T-helper 2 cell treated with Interferon-gamma antibody and Interleukin-4, amounts not matched to agents 5 μg/mL and 100 μg/mL, for 36 hours (primary cell): ENCODE data around the gene ATP6V0B.

Source experiments
- DNase-seq: peaks from one replicate; pipeline ENCODE4 v3.0.0; 2021; ENCODE audit warnings: low spot score
- H3K27ac Mint-ChIP-seq: one replicate; pipeline ENCODE4 v1.8.0; 2021; ENCODE audit warnings: mild to moderate bottlenecking, mixed read lengths
- H3K27me3 Mint-ChIP-seq: one replicate; pipeline ENCODE4 v1.8.0; 2021; ENCODE audit warnings: low read depth, mixed read lengths
- H3K36me3 Mint-ChIP-seq: one replicate; pipeline ENCODE4 v1.8.0; 2021; ENCODE audit warnings: low read depth, mixed read lengths
- H3K4me1 Mint-ChIP-seq: one replicate; pipeline ENCODE4 v1.8.0; 2021; ENCODE audit warnings: low read depth, mixed read lengths
- H3K4me3 Mint-ChIP-seq: one replicate; pipeline ENCODE4 v1.8.0; 2022; ENCODE audit warnings: mild to moderate bottlenecking, moderate library complexity, mixed read lengths
- H3K9me3 Mint-ChIP-seq: one replicate; pipeline ENCODE4 v1.8.0; 2021; ENCODE audit warnings: mixed read lengths

Gene ATP6V0B

DNA sequence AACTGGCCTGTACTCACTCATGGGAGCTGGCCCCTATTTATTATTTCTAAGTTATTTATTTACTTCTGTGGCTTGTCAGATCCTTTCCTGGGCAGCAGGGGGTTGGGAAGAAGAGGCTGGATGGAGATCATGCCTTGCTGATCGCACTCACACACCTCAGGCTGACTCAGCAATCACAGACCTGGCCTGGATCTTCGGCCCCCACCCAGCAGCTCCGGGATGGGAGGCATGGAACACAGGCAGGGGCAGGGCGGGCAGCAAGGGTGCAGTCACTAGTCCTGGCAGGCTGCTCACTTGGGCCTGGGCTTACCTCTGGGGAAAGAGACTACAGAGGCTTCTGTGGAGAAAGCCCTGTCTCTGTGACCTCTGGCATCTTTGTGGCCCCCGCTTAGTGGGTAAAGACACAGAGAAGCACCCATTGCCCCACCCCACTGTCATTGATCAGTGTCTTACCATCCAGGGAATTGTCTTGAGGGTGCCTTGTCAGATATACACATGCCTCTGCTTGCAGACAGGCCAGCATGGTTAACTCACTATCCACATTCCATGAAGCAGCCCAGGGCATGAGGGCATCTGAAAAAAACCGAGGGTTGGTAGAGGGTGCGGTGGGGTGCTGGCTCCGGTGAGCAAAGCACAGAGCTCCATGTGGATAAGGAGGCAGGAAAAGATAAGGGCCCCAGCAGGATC, 37.4 kb upstream of the ATP6V0B start:
- H3K27ac Mint-ChIP-seq, result no peak overlapping the region

DNA sequence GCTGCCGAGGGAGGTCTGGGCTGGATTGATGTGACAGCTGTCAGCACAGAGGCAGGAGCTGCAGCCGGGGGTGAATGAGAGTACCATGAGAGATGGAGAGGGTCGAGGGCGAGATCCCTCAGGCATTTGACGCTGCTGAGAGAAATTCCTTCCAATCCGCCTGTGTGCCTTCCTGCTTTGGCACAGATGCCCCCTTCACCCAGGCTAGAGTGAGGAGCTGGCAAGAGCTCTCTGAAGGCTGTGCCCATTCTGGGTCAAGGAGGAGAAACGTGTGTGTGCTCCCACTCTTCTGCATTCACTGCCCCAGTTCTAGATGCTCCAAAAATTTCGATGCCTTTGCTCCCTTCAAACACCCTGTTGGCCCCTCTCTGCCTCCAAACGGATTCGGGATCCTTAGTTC, 36.4 kb upstream of the ATP6V0B start:
- peaks cover 6% of the 10 kb centered on the region for H3K27me3 Mint-ChIP-seq
- H3K4me3 Mint-ChIP-seq, result no peak overlapping the region
- peaks cover 10% of the 10 kb centered on the region for H3K4me1 Mint-ChIP-seq
- no peaks in the 10 kb centered on the region for H3K9me3 Mint-ChIP-seq
- H3K36me3 Mint-ChIP-seq, result no peaks in the 10 kb centered on the region
- H3K27ac Mint-ChIP-seq, result no peak overlapping the region
- no peak for DNase-seq

More for the DNA sequence above, 37.4 kb upstream of the ATP6V0B start:
- Mint-ChIP-seq H3K27me3 (peaks cover 12% of the 10 kb centered on the region), H3K4me1 (peaks cover 8% of the 10 kb centered on the region), H3K36me3 (no peaks in the 10 kb centered on the region), H3K4me3 (no peak overlapping the region), H3K9me3 (no peaks in the 10 kb centered on the region)
- no peak for DNase-seq

DNA sequence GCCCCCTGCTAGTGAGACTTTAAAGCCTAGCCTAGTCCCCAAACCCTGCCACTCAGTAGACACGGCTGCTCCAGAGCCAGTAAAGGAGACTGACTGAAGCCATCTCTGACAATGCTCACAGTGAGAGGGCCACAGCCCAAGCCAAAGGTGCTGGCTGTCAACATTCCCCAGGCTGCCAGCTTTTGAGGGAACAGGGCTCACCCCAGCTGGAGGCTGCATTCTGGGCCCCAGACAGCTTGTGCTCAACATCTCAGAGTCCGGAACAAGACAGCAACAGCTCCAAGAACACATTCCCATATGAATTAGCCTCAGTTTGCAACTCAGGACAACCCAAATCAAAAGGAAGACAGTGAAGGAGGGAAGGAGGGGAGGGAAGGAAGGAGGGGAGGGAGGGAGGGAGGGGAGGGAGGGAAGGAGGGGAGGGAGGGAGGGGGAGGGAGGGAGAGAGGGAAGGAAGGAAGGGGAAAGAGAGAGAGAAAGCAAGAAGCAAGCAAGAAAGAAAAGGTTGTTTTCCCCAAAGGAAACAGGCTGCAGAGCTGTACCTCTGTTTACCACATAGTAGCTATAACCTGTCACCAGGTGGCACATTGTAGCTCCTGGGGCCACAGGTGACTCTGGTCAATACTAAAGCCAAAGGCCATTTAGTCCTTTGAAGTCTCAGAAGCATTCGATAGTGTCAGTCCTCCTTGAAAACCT, 35.7 kb upstream of the ATP6V0B start:
- no peak for DNase-seq
- peaks cover 7% of the 10 kb centered on the region for H3K4me1 Mint-ChIP-seq
- H3K9me3 Mint-ChIP-seq, result no peaks in the 10 kb centered on the region
- no peak overlapping the region for H3K4me3 Mint-ChIP-seq
- no peak overlapping the region for H3K27ac Mint-ChIP-seq
- peaks cover 6% of the 10 kb centered on the region for H3K27me3 Mint-ChIP-seq
- H3K36me3 Mint-ChIP-seq, result no peaks in the 10 kb centered on the region

DNA sequence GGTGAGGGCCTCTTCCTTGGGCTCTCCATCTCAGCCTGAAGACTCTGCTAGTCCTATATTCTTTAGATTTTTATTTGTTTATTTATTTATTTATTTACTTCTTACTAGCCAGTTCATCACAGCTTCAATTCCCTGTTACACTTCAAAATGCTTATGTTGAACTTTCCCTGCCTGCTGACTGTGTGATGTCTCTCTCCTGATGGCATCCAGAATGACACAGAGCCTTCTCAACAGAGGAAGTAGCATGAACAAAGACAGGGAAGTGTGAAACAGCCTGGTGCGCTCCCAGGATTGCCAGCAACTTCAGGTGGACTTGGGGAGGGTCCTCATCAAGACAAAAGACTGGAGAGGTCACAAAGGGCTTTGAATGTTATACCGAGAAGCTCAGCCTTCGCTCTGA, 32.3 kb upstream of the ATP6V0B start:
- Mint-ChIP-seq H3K4me1 (peaks cover 15% of the 10 kb centered on the region), H3K27ac (no peak overlapping the region), H3K4me3 (no peak overlapping the region), H3K27me3 (no peaks in the 10 kb centered on the region), H3K9me3 (no peaks in the 10 kb centered on the region), H3K36me3 (no peaks in the 10 kb centered on the region)
- DNase-seq, result no peak

DNA sequence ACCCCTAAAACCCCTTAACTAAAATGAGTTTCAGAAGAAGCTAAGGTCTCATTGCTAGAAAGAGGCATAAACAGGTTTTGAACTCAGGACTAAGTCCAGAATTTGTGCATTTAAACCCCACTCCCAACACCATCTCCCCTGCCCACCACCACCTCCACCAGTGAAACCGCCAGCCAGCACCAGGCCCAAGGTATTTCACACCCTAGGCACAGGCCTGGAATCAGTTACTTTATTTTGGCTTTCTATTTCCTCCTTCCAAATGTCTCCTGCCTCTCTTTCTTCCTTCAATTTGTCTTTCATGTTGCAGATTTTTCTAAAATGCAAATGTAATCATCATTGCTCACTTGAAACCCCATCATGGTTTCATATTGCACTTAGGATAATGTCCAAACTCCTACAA, 29.9 kb upstream of the ATP6V0B start:
- DNase-seq, result no peak
- no peak overlapping the region for H3K27ac Mint-ChIP-seq
- peak overlapping the region; percentile 96 for H3K4me3 Mint-ChIP-seq
- H3K36me3 Mint-ChIP-seq, result no peaks in the 10 kb centered on the region
- no peaks in the 10 kb centered on the region for H3K9me3 Mint-ChIP-seq
- peaks cover 28% of the 10 kb centered on the region for H3K4me1 Mint-ChIP-seq
- no peaks in the 10 kb centered on the region for H3K27me3 Mint-ChIP-seq

DNA sequence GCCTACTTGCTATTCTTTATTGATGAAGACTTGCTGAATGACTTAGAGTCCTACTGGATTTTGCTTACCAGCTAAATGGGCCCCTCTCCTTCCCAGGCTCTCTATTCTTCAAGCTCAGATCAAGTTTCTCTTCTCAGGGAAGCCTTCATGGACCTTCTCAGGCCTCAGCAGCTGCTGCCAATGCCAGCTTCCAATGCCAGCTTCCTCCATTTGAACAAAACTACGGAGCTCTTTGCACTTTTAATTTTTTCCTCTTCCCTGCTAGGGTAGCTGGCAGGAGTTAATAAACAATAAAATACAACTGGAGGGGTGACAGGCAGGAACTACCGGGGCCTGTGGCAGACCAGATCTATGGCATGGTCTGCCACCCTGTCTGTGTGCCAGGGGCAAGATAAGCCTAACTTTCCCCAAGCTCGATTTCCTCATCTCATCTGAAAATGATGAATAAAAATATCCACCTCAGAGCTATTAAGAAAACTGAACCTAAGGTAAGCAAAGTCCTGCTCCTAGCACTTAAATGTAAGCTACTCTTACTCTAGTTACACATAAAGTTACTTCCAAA, 29.0 kb upstream of the ATP6V0B start:
- Mint-ChIP-seq H3K36me3 (peaks cover 2% of the 10 kb centered on the region), H3K9me3 (no peaks in the 10 kb centered on the region), H3K4me1 (peaks cover 33% of the 10 kb centered on the region), H3K27ac (peak overlapping the region; percentile 92), H3K27me3 (no peaks in the 10 kb centered on the region), H3K4me3 (peak overlapping the region; percentile 96)
- no peak for DNase-seq

DNA sequence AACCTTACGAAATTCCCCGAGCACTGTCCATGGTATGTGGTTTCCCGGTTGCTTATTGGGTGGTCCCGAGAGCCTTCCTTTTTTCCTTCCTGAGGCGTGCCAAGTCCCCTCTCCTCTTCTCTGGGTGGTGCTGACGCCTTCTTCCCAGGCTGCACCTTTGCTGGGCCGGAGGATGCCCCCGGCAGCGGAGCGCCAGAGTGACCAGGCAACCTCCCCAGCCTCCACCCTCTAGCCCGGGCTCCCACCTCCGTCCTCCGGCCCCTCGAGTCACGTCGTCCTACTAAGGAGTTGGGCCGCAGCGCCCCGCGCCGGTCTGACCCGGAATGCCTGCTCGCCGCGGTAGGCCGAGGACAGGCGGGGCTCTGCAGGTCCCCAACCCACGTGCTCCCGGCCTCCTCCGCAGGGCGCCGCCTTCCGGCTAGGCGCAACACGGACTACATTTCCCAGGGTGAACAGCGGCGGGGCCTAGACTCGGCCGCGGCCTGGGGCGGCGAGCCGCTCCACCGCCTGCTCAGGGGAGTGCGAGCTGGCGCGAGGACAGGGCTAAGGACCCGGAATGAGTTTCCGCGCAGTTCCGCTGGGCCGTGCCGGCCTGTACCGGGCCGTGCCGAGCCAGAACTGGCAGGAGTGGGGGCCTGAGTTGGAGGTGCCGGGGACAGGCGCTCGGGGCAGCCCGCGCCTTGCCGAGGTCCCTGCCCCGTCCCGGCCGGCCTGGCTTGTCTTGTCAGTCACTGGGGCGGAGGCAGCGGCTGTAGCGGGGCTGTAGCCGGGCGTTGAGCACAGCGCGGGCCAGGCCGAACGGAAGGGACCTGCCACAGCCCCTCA, 28.3 kb upstream of the ATP6V0B start, which contains the start of gene IPO13:
TSS of gene IPO13 (plus strand) at position 715 of the 825 bp plus-strand sequence. CDS start 651 bp downstream, outside the sequence.
- Mint-ChIP-seq H3K9me3 (no peaks in the 10 kb centered on the region), H3K4me3 (peak within 1 kb of the TSS; percentile 96), H3K4me1 (peaks cover 34% of the 10 kb centered on the region), H3K27me3 (no peaks in the 10 kb centered on the region), H3K36me3 (peaks cover 2% of the 10 kb centered on the region), H3K27ac (peak within 1 kb of the TSS; percentile 92)
- DNase-seq, result peak; percentile 96

DNA sequence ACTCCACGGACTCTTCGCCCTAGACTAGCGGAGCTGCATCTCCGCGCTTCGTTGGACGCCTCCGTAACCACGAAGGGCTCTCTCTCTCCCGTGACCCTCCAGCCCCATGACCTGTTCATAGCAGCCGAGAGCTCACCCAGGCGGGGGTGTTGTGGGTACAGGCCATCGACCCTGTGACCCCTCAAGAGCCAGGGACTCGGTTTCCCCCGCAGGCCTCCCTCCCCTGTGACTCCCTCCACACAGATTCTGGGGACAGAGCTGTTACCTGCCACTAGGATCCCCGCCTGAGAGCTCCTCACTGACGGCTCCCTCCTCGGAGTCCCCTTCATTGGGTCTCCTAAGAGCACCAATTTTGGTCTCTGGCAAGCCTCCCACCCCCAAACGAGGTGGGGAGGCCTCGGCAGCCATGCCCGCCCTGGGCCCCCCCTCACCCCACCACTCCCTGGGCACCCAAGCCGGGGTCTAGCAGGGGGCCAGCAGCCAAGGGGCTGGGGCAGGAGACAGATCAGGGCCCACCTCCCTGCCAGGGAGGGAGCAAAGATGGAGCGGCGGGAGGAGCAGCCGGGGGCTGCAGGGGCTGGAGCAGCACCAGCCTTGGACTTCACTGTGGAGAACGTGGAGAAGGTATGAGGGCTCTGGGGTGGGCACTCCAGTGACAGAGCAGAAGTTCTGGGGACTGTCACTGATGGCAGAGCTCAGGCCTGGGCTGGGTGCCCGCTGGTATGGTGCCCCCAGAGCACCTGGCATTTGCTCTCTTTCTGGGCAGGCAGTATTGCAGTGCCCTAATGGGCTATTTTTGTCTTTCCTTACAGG, 27.5 kb upstream of the ATP6V0B start:
- no peaks in the 10 kb centered on the region for H3K27me3 Mint-ChIP-seq
- peak overlapping the region; percentile 96 for H3K4me3 Mint-ChIP-seq
- peak overlapping the region; percentile 92 for H3K27ac Mint-ChIP-seq
- H3K4me1 Mint-ChIP-seq, result peaks cover 34% of the 10 kb centered on the region
- no peaks in the 10 kb centered on the region for H3K9me3 Mint-ChIP-seq
- DNase-seq, result no peak
- peaks cover 2% of the 10 kb centered on the region for H3K36me3 Mint-ChIP-seq

DNA sequence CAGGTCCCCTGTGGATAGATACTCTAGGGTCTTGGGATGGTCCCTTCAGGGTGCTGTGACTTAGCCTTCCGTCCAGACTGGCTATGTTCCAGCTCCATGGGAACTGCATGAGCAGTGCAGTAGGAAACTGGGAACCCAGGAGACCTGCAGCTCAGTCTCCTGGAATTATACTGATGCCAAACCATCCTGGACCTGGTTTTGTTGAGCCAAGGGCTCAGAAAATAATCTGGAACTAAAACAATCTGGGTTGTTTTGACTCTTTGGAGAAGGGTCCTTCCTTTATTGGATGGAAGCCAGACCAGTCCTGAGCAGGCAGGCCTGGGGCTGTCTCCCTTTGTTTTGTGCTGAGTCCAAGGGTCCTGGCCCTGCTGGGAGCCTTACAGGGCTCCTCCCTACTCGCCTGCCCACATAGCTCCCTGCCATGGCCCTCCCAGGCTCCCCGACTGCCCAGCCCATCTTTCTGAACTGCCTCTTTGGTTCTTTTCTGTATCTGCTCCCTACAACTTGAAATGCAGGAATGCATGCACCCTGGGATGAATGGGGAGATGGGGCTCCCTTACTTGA, 26.8 kb upstream of the ATP6V0B start:
- Mint-ChIP-seq H3K36me3 (peaks cover 2% of the 10 kb centered on the region), H3K4me1 (peaks cover 34% of the 10 kb centered on the region), H3K27ac (peak overlapping the region; percentile 76), H3K27me3 (no peaks in the 10 kb centered on the region), H3K9me3 (no peaks in the 10 kb centered on the region), H3K4me3 (peak overlapping the region; percentile 96)
- no peak for DNase-seq

DNA sequence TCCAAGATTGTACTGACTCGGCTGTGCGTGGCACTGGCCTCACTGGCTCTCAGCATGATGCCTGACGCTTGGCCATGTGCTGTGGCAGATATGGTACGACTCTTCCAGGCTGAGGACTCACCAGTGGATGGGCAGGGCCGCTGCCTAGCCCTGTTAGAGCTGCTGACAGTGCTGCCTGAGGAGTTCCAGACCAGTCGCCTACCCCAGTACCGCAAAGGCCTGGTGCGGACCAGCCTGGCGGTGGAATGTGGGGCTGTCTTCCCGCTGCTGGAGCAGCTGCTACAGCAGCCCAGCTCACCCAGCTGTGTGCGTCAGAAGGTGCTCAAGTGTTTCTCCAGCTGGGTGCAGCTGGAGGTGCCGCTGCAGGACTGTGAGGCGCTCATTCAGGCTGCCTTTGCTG, 25.1 kb upstream of the ATP6V0B start:
- no peaks in the 10 kb centered on the region for H3K9me3 Mint-ChIP-seq
- no peak for DNase-seq
- peaks cover 29% of the 10 kb centered on the region for H3K4me1 Mint-ChIP-seq
- H3K27ac Mint-ChIP-seq, result no peak overlapping the region
- no peaks in the 10 kb centered on the region for H3K27me3 Mint-ChIP-seq
- peaks cover 2% of the 10 kb centered on the region for H3K36me3 Mint-ChIP-seq
- no peak overlapping the region for H3K4me3 Mint-ChIP-seq

DNA sequence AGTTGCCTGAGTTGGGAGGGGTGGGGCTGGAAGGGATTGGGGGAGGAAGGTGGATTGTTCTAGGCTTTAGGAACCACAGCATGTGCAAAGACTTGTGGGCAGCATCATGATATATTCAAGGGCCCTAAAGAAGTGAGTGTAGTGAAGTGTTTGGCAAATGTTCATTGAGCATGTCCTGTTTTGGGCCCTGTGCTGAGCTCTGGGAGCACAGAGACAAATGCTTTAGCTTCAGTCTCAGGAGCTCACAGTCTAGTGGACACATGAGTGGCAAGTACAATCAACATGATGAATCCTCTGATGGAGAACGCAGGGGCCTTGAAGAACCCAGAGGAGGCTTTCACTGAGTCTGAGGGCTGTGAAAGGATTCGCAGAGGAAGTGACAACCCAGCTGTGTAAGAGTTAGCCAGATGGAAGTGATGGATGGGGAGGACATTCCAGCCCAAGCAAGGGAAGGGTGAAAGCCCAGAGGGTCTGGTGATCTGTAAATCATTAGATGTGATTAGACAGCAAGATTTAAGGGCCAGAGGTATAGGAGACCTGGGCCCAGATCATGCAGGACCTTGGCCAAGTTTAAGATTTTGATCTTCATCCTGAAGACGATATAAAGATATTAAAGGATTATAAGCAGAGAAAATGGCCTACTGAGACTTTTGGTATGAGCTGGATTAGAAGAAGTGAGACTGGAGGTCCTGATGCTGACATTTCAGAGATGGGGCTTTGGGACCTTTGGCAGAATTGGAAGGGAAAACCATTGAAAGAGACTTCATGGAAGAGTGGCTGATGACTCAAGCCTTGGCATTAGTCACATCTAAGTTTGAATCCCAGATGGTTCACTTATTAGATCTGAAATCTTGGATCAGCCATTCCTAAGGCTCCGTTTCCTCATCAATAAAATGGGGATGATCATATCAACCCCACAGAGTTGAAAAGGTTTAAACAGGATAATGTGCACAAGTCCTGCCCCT, 23.5 kb upstream of the ATP6V0B start:
- Mint-ChIP-seq H3K27me3 (no peaks in the 10 kb centered on the region), H3K4me1 (peaks cover 22% of the 10 kb centered on the region), H3K9me3 (no peaks in the 10 kb centered on the region), H3K36me3 (peaks cover 2% of the 10 kb centered on the region), H3K4me3 (no peak overlapping the region), H3K27ac (no peak overlapping the region)
- DNase-seq, result no peak

DNA sequence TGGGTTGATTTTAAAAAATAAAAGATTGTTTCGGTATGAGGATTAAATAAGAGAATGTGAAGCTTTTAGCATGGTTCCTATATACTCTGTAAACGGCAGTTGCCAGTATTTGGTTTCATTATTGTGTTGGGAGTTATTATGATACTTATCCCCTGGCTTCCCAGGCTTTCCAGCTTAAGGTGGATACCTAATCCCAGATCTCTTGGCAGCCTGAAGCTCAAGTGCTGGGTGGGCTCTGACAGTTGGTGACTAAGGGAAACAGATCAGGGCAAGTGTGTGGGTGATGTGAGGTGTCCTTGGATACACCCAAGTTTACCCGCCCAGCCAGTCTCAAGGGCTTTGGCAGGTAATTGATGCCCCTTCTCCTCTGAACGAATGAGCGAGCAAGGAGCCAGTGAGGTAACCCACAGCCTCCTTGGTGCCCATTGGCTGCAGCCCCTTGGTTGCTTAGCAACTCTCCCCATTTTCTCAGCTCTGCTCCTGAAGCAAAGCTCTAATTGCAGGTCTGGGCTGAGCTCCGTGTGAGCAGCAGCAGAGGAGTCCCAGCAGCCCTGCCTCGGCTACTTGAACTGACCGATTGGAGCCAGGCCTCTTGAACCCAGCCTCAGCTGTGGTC, 21.9 kb upstream of the ATP6V0B start:
- Mint-ChIP-seq H3K27ac (no peak overlapping the region), H3K36me3 (peaks cover 2% of the 10 kb centered on the region), H3K9me3 (no peaks in the 10 kb centered on the region), H3K4me3 (no peak overlapping the region), H3K27me3 (no peaks in the 10 kb centered on the region), H3K4me1 (peaks cover 19% of the 10 kb centered on the region)
- no peak for DNase-seq
